SU-DHL-6 (cell line): ENCODE measurements around the gene KCNA3.

Source experiments
- EZH2phosphoT487 ChIP-seq: fragments of 200-600 bp; sonication (generic), shearing (Covaris generic); conservative IDR thresholded peaks from 2 replicates; pipeline ENCODE4 v1.6.1; 2018; ENCODE audit warnings: mild to moderate bottlenecking, antibody characterized with exemption, low read length, moderate library complexity, mixed read lengths
- TF ChIP-seq, protein P1 (sequence below): fragments of 200-600 bp; sonication (generic); IDR thresholded peaks from one replicate; pipeline ENCODE4 v1.5.1; 2017; ENCODE audit warnings: antibody characterized with exemption, mild to moderate bottlenecking, low read length, moderate library complexity; ENCODE audit not compliant: insufficient read depth, poor library complexity, severe bottlenecking

DNA sequence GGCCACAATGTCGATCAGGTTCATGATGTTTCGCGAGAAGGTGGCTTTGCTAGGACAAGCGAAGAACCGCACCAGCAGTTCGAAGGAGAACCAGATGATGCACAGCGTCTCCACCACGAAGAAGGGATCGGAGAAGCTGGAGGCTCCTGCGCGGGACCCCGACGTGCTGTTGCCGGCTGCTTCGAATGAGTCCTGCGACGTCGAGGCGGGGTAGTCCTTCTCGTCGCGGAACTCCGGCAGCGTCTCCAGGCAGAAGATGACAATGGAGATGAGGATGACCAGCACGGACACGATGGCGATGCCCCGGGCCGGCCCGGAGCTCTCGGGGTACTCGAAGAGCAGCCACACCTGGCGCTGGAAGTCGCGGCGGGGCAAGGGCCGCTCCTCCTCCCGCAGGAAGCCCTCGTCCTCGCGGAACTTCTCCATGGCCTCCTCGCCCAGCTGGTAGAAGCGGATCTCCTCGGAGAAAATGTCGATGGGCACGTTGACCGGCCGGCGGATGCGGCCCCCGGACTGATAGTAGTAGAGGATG lies 869 bp downstream of the KCNA3 start:
- TF ChIP-seq, protein P1, sequence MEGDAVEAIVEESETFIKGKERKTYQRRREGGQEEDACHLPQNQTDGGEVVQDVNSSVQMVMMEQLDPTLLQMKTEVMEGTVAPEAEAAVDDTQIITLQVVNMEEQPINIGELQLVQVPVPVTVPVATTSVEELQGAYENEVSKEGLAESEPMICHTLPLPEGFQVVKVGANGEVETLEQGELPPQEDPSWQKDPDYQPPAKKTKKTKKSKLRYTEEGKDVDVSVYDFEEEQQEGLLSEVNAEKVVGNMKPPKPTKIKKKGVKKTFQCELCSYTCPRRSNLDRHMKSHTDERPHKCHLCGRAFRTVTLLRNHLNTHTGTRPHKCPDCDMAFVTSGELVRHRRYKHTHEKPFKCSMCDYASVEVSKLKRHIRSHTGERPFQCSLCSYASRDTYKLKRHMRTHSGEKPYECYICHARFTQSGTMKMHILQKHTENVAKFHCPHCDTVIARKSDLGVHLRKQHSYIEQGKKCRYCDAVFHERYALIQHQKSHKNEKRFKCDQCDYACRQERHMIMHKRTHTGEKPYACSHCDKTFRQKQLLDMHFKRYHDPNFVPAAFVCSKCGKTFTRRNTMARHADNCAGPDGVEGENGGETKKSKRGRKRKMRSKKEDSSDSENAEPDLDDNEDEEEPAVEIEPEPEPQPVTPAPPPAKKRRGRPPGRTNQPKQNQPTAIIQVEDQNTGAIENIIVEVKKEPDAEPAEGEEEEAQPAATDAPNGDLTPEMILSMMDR = no peak
- no peak for TF ChIP-seq EZH2phosphoT487
